HG03378 (cell line): ENCODE measurements around the gene NUP93.
"Not testable (repeated sequence)": the region's sequence is repeated elsewhere in the genome, so short reads cannot be mapped to it uniquely, and the experiment has no call there.

Source experiments
- ATAC-seq: cut with Tn5 transposase; IDR thresholded peaks from one replicate; pipeline ENCODE4 v1.9.1; 2021; ENCODE audit warnings: mild to moderate bottlenecking, moderate library complexity; ENCODE audit not compliant: unreplicated experiment

NUP93 gene

GRCh38 chr16:56810954-56811353 lies 81.0 kb downstream of the NUP93 start:
- no peak for ATAC-seq

GRCh38 chr16:56811602-56812001 lies 81.7 kb downstream of the NUP93 start:
- not testable (repeated sequence) for ATAC-seq

- no peak for ATAC-seq
These were observed 83.0 kb downstream of the NUP93 start for GRCh38 chr16:56812884-56813283.

- no peak for ATAC-seq
These were observed 84.9 kb downstream of the NUP93 start for GRCh38 chr16:56814537-56815432.

GRCh38 chr16:56815721-56816120 lies 85.8 kb downstream of the NUP93 start:
- ATAC-seq, result no peak

GRCh38 chr16:56817056-56817455 lies 87.1 kb downstream of the NUP93 start:
- ATAC-seq, result no peak

- no peak for ATAC-seq
These were observed 88.0 kb downstream of the NUP93 start for GRCh38 chr16:56817938-56818337.

- ATAC-seq, result no peak
These were observed 93.3 kb downstream of the NUP93 start for GRCh38 chr16:56823081-56823733.

- no peak for ATAC-seq
These were observed 94.4 kb downstream of the NUP93 start for GRCh38 chr16:56824331-56824730.

GRCh38 chr16:56824804-56825203 lies 94.9 kb downstream of the NUP93 start:
- ATAC-seq, result no peak

- ATAC-seq, result no peak
These were observed 95.9 kb downstream of the NUP93 start for GRCh38 chr16:56825826-56826225.

- ATAC-seq, result no peak
These were observed 98.7 kb downstream of the NUP93 start for GRCh38 chr16:56828647-56829046.

- ATAC-seq, result no peak
These were observed 100.7 kb downstream of the NUP93 start for GRCh38 chr16:56830669-56831068.

- ATAC-seq, result no peak
These were observed 102.8 kb downstream of the NUP93 start for GRCh38 chr16:56832768-56833167.

- ATAC-seq, result no peak
These were observed 103.5 kb downstream of the NUP93 start for GRCh38 chr16:56833243-56833970.

- no peak for ATAC-seq
These were observed 105.4 kb downstream of the NUP93 start for GRCh38 chr16:56835320-56835719.

- no peak for ATAC-seq
These were observed 106.7 kb downstream of the NUP93 start for GRCh38 chr16:56836410-56837230.

GRCh38 chr16:56838622-56839337 lies 108.9 kb downstream of the NUP93 start:
- no peak for ATAC-seq

GRCh38 chr16:56841233-56841632 lies 111.3 kb downstream of the NUP93 start:
- no peak for ATAC-seq

GRCh38 chr16:56841659-56842058 lies 111.7 kb downstream of the NUP93 start:
- ATAC-seq, result no peak
